ENCODE measurements around the gene MPHOSPH10.
"Not testable (repeated sequence)": the region's sequence is repeated elsewhere in the genome, so short reads cannot be mapped to it uniquely, and the experiment has no call there.

The MPHOSPH10 gene

DNA sequence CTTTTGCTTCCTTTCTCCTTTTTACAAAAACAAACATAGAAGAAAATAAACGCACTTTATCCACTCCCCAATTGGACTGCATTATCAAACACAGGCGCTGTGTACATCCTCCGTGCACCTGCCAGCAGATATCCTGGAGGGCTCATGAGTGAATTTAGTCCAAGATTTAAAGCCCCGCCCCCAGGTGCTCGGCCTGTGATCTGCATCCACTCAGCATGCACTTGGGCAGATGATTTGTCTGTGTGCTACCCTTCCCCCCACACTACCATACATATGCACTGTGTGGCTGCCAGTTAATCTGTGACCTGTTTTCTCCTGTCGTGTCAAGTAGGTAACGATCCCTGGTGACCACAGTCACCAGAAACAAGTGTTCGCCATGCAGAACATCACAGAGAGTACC, 48.4 kb downstream of the MPHOSPH10 start:
- not testable (repeated sequence) for H3K27ac ChIP-seq (ENCODE audit: low read depth, low read length); H3K27me3 ChIP-seq (ENCODE audit: insufficient read depth, low read length); H3K9ac ChIP-seq (ENCODE audit: low read depth, low read length); H3K4me1 ChIP-seq (ENCODE audit: insufficient read depth, low read length); H3K4me3 ChIP-seq (ENCODE audit: low read length); H3K36me3 ChIP-seq (ENCODE audit: insufficient read depth, low read length); H3K9me3 ChIP-seq (ENCODE audit: insufficient read depth, low read depth, low read length)
- 86% methylated on average over 8 of the region's 8 CpGs for WGBS

GRCh38 chr2:71181316-71181715, 50.9 kb downstream of the MPHOSPH10 start:
- Histone ChIP-seq H3K27me3 (ENCODE audit: insufficient read depth, low read length) (no peaks in the 10 kb centered on the region; the same call in 1 of the 2 replicates), H3K27ac (ENCODE audit: low read depth, low read length) (no peak overlapping the region), H3K4me3 (ENCODE audit: low read length) (no peak overlapping the region), H3K36me3 (ENCODE audit: insufficient read depth, low read length) (no peaks in the 10 kb centered on the region), H3K9ac (ENCODE audit: low read depth, low read length) (no peak overlapping the region), H3K9me3 (ENCODE audit: insufficient read depth, low read depth, low read length) (no peaks in the 10 kb centered on the region), H3K4me1 (ENCODE audit: insufficient read depth, low read length) (0 out of 2 replicates have a peak, but pooled peaks cover 6% of the 10 kb centered on the region)
- 93% methylated on average over 1 of the region's 2 CpGs for WGBS

GRCh38 chr2:71183306-71184115, 53.1 kb downstream of the MPHOSPH10 start:
- 98% methylated on average over 1 of the region's 5 CpGs for WGBS

DNA sequence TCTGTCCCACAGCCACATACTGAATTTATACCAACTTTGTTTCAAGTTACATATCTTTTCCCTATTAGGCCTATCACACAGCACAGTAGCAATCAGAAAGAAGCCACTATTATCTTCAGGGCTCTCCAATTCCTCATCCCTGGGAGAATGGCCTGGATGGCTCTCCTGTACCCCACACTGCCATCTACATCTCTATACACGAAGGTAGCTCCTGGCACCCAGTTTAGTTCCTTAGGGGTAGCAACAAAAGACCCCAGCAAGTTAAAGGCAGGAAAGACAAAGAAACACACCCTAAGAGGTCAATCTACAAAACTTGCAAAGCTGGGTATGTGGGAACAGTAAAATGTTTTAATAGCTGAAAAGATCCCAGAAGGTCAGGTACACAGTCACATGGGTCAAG, 56.5 kb downstream of the MPHOSPH10 start:
- H3K4me3 ChIP-seq (ENCODE audit: low read length), result no peak overlapping the region
- WGBS, result 38% methylated on average over 1 of the region's 1 CpG
- no peaks in the 10 kb centered on the region for H3K9me3 ChIP-seq (ENCODE audit: insufficient read depth, low read depth, low read length)
- no peak overlapping the region for H3K27ac ChIP-seq (ENCODE audit: low read depth, low read length)
- H3K4me1 ChIP-seq (ENCODE audit: insufficient read depth, low read length), result peaks cover 22% of the 10 kb centered on the region
- no peaks in the 10 kb centered on the region for H3K27me3 ChIP-seq (ENCODE audit: insufficient read depth, low read length)
- H3K9ac ChIP-seq (ENCODE audit: low read depth, low read length), result no peak overlapping the region
- no peaks in the 10 kb centered on the region for H3K36me3 ChIP-seq (ENCODE audit: insufficient read depth, low read length)

More at GRCh38 chr2:71183306-71184115, 53.1 kb downstream of the MPHOSPH10 start:
- not testable (repeated sequence) for H3K36me3 ChIP-seq (ENCODE audit: insufficient read depth, low read length); H3K4me3 ChIP-seq (ENCODE audit: low read length); H3K27ac ChIP-seq (ENCODE audit: low read depth, low read length); H3K9ac ChIP-seq (ENCODE audit: low read depth, low read length); H3K9me3 ChIP-seq (ENCODE audit: insufficient read depth, low read depth, low read length); H3K27me3 ChIP-seq (ENCODE audit: insufficient read depth, low read length)
- H3K4me1 ChIP-seq (ENCODE audit: insufficient read depth, low read length), result peaks cover 22% of the 10 kb centered on the region

GRCh38 chr2:71187589-71187988, 57.2 kb downstream of the MPHOSPH10 start:
- WGBS, result 83% methylated on average over 2 of the region's 2 CpGs
- no peak overlapping the region for H3K9ac ChIP-seq (ENCODE audit: low read depth, low read length)
- H3K36me3 ChIP-seq (ENCODE audit: insufficient read depth, low read length), result no peaks in the 10 kb centered on the region
- H3K4me3 ChIP-seq (ENCODE audit: low read length), result no peak overlapping the region
- no peaks in the 10 kb centered on the region for H3K27me3 ChIP-seq (ENCODE audit: insufficient read depth, low read length)
- no peaks in the 10 kb centered on the region for H3K9me3 ChIP-seq (ENCODE audit: insufficient read depth, low read depth, low read length)
- H3K27ac ChIP-seq (ENCODE audit: low read depth, low read length), result no peak overlapping the region
- H3K4me1 ChIP-seq (ENCODE audit: insufficient read depth, low read length), result peaks cover 22% of the 10 kb centered on the region

GRCh38 chr2:71190656-71191569, 60.5 kb downstream of the MPHOSPH10 start:
- 89% methylated on average over 3 of the region's 3 CpGs for whole genome bisulfite sequencing
- Histone ChIP-seq H3K4me1 (ENCODE audit: insufficient read depth, low read length) (peaks cover 16% of the 10 kb centered on the region), H3K9ac (ENCODE audit: low read depth, low read length) (no peak overlapping the region)

GRCh38 chr2:71191570-71191943, 61.1 kb downstream of the MPHOSPH10 start:
- H3K9me3 ChIP-seq (ENCODE audit: insufficient read depth, low read depth, low read length), result no peaks in the 10 kb centered on the region
- H3K27me3 ChIP-seq (ENCODE audit: insufficient read depth, low read length), result no peaks in the 10 kb centered on the region
- H3K4me1 ChIP-seq (ENCODE audit: insufficient read depth, low read length), result peaks cover 16% of the 10 kb centered on the region
- no peak overlapping the region for H3K27ac ChIP-seq (ENCODE audit: low read depth, low read length)
- no peaks in the 10 kb centered on the region for H3K36me3 ChIP-seq (ENCODE audit: insufficient read depth, low read length)
- no peak overlapping the region for H3K4me3 ChIP-seq (ENCODE audit: low read length)
- no peak overlapping the region for H3K9ac ChIP-seq (ENCODE audit: low read depth, low read length)
- 92% methylated on average over 3 of the region's 3 CpGs for WGBS

More at GRCh38 chr2:71190656-71191569, 60.5 kb downstream of the MPHOSPH10 start:
- Histone ChIP-seq H3K36me3 (ENCODE audit: insufficient read depth, low read length) (no peaks in the 10 kb centered on the region), H3K27ac (ENCODE audit: low read depth, low read length) (no peak overlapping the region), H3K27me3 (ENCODE audit: insufficient read depth, low read length) (no peaks in the 10 kb centered on the region), H3K4me3 (ENCODE audit: low read length) (no peak overlapping the region), H3K9me3 (ENCODE audit: insufficient read depth, low read depth, low read length) (no peaks in the 10 kb centered on the region)
